Choroid plexus epithelial cell (primary cell): ENCODE measurements around the gene SMPDL3B.

Source experiments
- DNase-seq: peaks from one replicate; pipeline ENCODE4 v3.0.0-alpha.2; 2010; ENCODE audit warnings: low read depth
- H3K4me3 ChIP-seq: 2 replicates; pipeline ENCODE4 v1.5.1; 2011; ENCODE audit warnings: low read depth, mild to moderate bottlenecking, control low read depth, low read length, moderate library complexity
- TF ChIP-seq, protein P1 (sequence below): conservative IDR thresholded peaks from 2 replicates; pipeline ENCODE4 v1.5.1; 2011; ENCODE audit warnings: low read depth, mild to moderate bottlenecking, control low read depth, inconsistent platforms, low read length, moderate library complexity

Gene SMPDL3B

DNA sequence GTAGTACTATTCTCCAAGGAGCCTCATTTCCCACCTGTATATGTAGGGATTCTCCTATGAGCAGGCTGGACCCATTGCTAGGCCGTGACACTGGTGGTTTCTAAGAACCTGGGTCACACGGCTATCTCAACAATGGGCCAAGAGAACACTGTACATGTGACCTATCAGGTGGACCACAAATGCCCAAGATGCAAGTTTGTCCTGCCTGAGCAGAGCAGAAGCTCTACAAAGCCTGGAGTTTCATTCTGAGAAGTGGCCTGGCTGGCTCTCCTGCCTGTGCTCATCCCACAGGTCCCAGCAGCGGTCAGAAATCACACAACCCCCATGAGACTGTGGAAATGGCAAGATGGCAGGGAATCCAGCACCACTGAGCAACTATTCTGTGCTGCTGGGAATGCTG is 45.3 kb upstream of the SMPDL3B start:
- TF ChIP-seq, protein P1, sequence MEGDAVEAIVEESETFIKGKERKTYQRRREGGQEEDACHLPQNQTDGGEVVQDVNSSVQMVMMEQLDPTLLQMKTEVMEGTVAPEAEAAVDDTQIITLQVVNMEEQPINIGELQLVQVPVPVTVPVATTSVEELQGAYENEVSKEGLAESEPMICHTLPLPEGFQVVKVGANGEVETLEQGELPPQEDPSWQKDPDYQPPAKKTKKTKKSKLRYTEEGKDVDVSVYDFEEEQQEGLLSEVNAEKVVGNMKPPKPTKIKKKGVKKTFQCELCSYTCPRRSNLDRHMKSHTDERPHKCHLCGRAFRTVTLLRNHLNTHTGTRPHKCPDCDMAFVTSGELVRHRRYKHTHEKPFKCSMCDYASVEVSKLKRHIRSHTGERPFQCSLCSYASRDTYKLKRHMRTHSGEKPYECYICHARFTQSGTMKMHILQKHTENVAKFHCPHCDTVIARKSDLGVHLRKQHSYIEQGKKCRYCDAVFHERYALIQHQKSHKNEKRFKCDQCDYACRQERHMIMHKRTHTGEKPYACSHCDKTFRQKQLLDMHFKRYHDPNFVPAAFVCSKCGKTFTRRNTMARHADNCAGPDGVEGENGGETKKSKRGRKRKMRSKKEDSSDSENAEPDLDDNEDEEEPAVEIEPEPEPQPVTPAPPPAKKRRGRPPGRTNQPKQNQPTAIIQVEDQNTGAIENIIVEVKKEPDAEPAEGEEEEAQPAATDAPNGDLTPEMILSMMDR = no peak
- no peak for DNase-seq
- no peak overlapping the region for H3K4me3 ChIP-seq

DNA sequence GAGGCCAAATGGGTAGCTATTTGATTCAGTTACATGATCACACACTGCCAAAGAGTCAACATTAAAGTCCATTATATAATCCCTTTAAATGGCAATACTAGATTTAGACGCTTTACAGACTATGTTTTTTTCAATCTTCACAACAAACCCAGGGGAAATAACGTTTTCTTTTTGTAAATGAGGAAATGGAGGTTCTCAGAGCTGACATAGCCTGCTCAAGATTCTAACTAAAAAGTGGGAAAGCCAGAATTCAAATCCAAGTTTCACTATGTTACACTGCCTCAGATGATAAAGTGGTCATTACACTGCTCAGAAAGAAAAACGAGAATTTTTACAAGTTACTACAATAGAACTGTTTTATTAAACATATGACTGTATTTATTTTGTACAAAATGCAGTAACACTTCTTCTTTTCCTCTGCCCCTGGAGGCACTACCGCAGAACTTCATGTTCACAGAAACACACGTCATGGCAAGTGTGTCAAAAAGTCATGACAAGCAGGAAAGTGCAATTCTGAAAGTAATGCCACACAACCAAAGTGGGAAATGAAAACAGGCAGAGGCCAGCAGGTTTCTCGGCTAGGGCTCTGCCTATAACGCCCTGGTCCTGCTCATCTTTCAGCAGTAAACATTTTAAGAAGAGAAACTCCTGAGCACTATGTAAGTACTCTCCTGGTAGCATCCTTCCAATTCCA is 43.5 kb upstream of the SMPDL3B start:
- no peak overlapping the region for H3K4me3 ChIP-seq
- DNase-seq = no peak
- TF ChIP-seq, protein P1 = no peak

DNA sequence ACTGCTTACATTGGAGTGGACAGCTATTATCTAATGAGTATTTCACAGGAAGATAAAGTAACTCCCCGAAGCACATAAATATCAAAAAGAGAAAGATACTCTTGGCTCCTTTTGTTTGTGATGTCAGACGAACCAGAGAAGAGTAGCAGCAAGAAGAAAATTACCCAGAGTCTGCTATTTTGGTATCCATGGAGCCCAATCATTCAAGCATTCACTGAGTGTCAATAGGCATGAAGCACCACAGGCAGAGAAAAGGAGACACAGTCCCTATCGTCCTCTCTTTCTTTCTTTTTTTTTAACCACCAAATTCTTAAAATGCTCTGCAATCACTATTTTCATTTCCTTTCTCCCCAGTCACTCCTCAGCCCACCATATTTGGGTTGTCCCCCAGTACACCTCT is 40.3 kb upstream of the SMPDL3B start:
- DNase-seq = no peak
- no peak overlapping the region for H3K4me3 ChIP-seq
- TF ChIP-seq, protein P1 = no peak

DNA sequence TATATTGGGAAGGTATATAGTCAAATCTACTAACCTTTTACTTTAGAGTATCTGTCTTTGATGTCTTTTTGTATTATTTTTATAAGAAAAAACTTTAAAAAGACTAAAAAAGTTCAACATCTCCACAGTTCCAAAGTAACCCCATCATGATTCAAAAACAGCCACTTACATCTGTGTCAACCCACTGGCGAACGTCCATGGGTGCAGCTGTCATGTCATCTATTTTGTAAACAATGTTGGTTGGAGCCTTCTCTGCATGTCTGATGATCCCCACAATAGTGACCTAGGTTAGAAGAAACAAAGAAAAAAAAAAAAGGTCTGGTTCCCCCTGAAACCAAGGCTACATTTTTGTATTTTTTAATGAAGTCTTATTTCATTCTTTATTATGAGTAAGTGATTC is 28.0 kb upstream of the SMPDL3B start:
- H3K4me3 ChIP-seq = no peak overlapping the region
- TF ChIP-seq, protein P1 = no peak
- no peak for DNase-seq

DNA sequence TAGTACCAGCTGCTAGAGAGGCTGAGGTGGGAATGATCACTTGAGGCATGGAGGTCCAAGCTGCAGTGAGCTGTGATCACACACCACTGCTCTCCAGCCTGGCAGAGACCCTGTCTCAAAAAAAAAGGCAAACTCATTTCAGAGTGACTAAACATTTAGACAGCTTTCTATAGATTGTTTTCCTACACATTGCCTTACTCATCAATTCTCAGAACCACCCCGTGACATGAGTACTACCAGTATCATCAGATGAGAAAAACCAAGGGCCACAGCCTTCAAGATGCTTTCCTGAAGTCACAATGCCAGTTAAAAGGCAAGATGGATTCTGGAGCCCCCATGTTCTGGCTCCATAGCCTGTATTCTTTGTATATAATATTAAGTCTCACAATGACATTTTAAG is 22.4 kb upstream of the SMPDL3B start:
- DNase-seq = no peak
- TF ChIP-seq, protein P1 = no peak
- H3K4me3 ChIP-seq = no peak overlapping the region

DNA sequence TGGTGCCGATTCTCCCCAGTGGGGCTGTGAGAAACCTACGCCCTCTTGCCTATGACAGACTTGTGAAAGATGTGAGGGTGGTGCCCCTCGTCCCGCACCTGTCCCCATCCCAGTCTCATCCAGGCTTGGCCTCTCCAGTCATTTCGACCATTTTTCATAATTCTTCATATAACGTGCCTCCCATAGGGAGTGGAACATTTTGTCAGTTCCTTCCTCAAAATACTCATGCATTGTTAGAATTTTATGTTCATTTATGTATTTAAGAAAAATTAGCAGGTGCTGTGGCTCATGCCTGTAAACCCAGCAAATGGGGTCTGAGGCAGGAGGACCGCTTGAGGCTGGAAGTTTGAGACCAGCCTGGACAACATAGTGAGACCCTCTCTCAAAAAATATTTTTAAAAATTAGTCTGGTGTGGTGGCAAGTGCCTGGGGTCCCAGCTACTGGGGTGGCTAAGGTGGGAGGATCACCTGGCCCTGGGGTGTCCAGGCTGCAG is 19.7 kb upstream of the SMPDL3B start:
- no peak overlapping the region for H3K4me3 ChIP-seq
- TF ChIP-seq, protein P1 = no peak
- DNase-seq = no peak

DNA sequence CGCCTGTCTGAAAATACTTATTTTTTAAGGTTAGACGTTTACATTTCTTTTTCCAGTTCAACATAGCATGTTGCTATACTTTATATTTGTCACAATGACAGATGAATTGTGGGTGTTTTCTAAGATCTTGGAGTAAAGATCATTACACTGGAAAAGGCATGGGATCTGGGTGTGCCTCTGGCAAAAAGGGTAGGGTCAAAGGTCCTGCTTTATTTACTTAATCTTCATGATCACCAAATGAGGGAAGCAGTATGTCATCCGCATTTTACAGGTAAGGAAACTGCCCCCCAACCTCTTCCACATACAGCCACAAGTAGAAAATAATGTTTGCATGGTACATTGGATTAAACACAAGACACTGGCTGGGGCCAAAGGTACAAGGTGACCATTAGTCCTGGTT is 12.5 kb upstream of the SMPDL3B start:
- TF ChIP-seq, protein P1 = no peak
- no peak overlapping the region for H3K4me3 ChIP-seq
- no peak for DNase-seq
